ENCODE results near the gene SPIN1. TPM values are rescaled to one million over a fixed set of nuclear protein-coding genes. Genes with fewer than 3 reads are reported as not detected.
A peak's percentile ranks its signal among the peaks of the same experiment; 100 is the strongest.

The SPIN1 gene
- polyA plus RNA-seq, 3 donors = 11.0 to 14.0 (median 11.3) TPM

DNA sequence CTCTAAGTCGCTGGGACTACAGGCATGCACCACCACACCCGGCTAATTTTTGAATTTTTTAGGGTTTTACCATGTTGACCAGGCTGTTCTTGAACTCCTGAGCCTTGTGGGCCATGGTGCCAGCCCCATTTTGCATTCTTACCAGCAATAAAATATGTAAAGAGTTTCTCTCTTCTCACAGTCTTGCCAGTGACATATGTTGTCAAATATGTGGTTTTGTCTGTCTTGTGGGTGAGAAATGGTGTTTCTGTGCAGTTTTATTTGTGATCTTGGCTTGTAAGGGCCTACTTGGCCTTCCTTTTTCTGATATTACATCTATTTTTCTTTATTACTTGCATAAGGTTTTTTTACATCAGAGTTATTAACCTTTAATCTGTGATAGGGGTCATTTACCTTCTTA lies 47.1 kb downstream of the SPIN1 start:
- peaks cover 44 to 60% of the 10 kb centered on the region in 2 donors for H3K36me3 Mint-ChIP-seq
- no peak overlapping the region for H3K27ac Mint-ChIP-seq
- intact Hi-C loops (cut with micrococcal nuclease) = no loop called here
- DNase-seq = no peak
- 100% methylated on average over 1 of the region's 2 CpGs for WGBS (ENCODE audit: insufficient coverage)
- no peaks in the 10 kb centered on the region for H4K20me1 ChIP-seq (ENCODE audit: insufficient read depth, low read length)
- H3K27ac ChIP-seq (ENCODE audit: low read depth in 1 of 2, low read length in 2 of 2) = peak overlapping the region in 1 of 2 donors; percentile 8
- no peaks in the 10 kb centered on the region for H3K4me1 ChIP-seq (ENCODE audit: control insufficient read depth in 1 of 2, insufficient read depth in 2 of 2, low read length in 2 of 2)
- H3K79me2 ChIP-seq (ENCODE audit: insufficient read depth, low read length) = peaks cover 29% of the 10 kb centered on the region
- H3K9ac ChIP-seq (ENCODE audit: insufficient read depth, low read length, poor library complexity, severe bottlenecking) = no peak overlapping the region
- no peaks in the 10 kb centered on the region for H3K4me1 Mint-ChIP-seq
- no peak overlapping the region for H2AFZ ChIP-seq (ENCODE audit: insufficient read depth, low read depth, low read length, poor library complexity, severe bottlenecking)
- no peak overlapping the region for H3K4me3 Mint-ChIP-seq
- no peaks in the 10 kb centered on the region for H3K27me3 Mint-ChIP-seq (ENCODE audit: low read depth in 3 of 3)
- TF ChIP-seq, protein P1, sequence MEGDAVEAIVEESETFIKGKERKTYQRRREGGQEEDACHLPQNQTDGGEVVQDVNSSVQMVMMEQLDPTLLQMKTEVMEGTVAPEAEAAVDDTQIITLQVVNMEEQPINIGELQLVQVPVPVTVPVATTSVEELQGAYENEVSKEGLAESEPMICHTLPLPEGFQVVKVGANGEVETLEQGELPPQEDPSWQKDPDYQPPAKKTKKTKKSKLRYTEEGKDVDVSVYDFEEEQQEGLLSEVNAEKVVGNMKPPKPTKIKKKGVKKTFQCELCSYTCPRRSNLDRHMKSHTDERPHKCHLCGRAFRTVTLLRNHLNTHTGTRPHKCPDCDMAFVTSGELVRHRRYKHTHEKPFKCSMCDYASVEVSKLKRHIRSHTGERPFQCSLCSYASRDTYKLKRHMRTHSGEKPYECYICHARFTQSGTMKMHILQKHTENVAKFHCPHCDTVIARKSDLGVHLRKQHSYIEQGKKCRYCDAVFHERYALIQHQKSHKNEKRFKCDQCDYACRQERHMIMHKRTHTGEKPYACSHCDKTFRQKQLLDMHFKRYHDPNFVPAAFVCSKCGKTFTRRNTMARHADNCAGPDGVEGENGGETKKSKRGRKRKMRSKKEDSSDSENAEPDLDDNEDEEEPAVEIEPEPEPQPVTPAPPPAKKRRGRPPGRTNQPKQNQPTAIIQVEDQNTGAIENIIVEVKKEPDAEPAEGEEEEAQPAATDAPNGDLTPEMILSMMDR (IDR thresholded peaks at IDR 0.05) = no peak
- no peaks in the 10 kb centered on the region for H3K27me3 ChIP-seq (ENCODE audit: control insufficient read depth in 2 of 2, insufficient read depth in 2 of 2, low read length in 2 of 2)
- H3K9me3 Mint-ChIP-seq = peaks cover 0 to 1% (median 0%) of the 10 kb centered on the region in 7 donors
- H3K4me2 ChIP-seq (replicated peaks; ENCODE audit: extremely low read depth, low read length, poor library complexity, severe bottlenecking) = no peak overlapping the region
- H3K9me3 ChIP-seq (replicated peaks in 1 of 2; ENCODE audit: control insufficient read depth in 1 of 2, insufficient read depth in 1 of 2, low read length in 2 of 2) = no peaks in the 10 kb centered on the region
- H3K36me3 ChIP-seq (replicated peaks in 1 of 2; ENCODE audit: control insufficient read depth in 1 of 2, insufficient read depth in 2 of 2, low read length in 2 of 2) = peaks cover 12 to 40% of the 10 kb centered on the region in 2 donors
- H3K4me3 ChIP-seq (replicated peaks in 1 of 3; ENCODE audit: low read depth in 2 of 3, low read length in 3 of 3) = no peak overlapping the region

GRCh38 chr9:88436379-88436778 lies 48.1 kb downstream of the SPIN1 start:
- Histone ChIP-seq H3K4me3 (replicated peaks in 1 of 3; ENCODE audit: low read depth in 2 of 3, low read length in 3 of 3) (no peak overlapping the region), H3K9me3 (replicated peaks in 1 of 2; ENCODE audit: control insufficient read depth in 1 of 2, insufficient read depth in 1 of 2, low read length in 2 of 2) (no peaks in the 10 kb centered on the region), H3K9ac (ENCODE audit: insufficient read depth, low read length, poor library complexity, severe bottlenecking) (no peak overlapping the region), H3K27me3 (ENCODE audit: control insufficient read depth in 2 of 2, insufficient read depth in 2 of 2, low read length in 2 of 2) (no peaks in the 10 kb centered on the region), H3K79me2 (ENCODE audit: insufficient read depth, low read length) (peaks cover 39% of the 10 kb centered on the region), H3K27ac (ENCODE audit: low read depth in 1 of 2, low read length in 2 of 2) (no peak overlapping the region), H3K4me1 (ENCODE audit: control insufficient read depth in 1 of 2, insufficient read depth in 2 of 2, low read length in 2 of 2) (no peaks in the 10 kb centered on the region), H2AFZ (ENCODE audit: insufficient read depth, low read depth, low read length, poor library complexity, severe bottlenecking) (no peak overlapping the region), H3K4me2 (replicated peaks; ENCODE audit: extremely low read depth, low read length, poor library complexity, severe bottlenecking) (no peak overlapping the region), H4K20me1 (ENCODE audit: insufficient read depth, low read length) (no peaks in the 10 kb centered on the region), H3K36me3 (replicated peaks in 1 of 2; ENCODE audit: control insufficient read depth in 1 of 2, insufficient read depth in 2 of 2, low read length in 2 of 2) (peaks cover 12 to 40% of the 10 kb centered on the region in 2 donors)
- TF ChIP-seq, protein P1 (IDR thresholded peaks at IDR 0.05) = no peak
- Mint-ChIP-seq H3K27ac (no peak overlapping the region), H3K4me3 (no peak overlapping the region), H3K9me3 (peaks cover 0 to 1% (median 0%) of the 10 kb centered on the region in 7 donors), H3K4me1 (peaks cover 2% of the 10 kb centered on the region), H3K27me3 (ENCODE audit: low read depth in 3 of 3) (no peaks in the 10 kb centered on the region), H3K36me3 (peaks cover 44 to 54% of the 10 kb centered on the region in 2 donors)
- intact Hi-C loops (cut with micrococcal nuclease) = no loop called here
- DNase-seq = no peak
- no CpG with 5 or more reads among the region's 4 CpGs for WGBS (ENCODE audit: insufficient coverage)

Data from CD14-positive monocyte (primary cell).